Stimulated activated CD8-positive, alpha-beta memory T cell treated with anti-CD3 and anti-CD28 coated beads, Interleukin-12 subunit alpha, Interleukin-12 subunit beta, amount 100 ng/mL, for 4 hours (primary cell): ENCODE results near the gene SYN1.

Source experiments
- DNase-seq: peaks from one replicate; pipeline ENCODE4 v3.0.0-alpha.2; 2020; ENCODE audit warnings: low read depth

SYN1 gene

DNA sequence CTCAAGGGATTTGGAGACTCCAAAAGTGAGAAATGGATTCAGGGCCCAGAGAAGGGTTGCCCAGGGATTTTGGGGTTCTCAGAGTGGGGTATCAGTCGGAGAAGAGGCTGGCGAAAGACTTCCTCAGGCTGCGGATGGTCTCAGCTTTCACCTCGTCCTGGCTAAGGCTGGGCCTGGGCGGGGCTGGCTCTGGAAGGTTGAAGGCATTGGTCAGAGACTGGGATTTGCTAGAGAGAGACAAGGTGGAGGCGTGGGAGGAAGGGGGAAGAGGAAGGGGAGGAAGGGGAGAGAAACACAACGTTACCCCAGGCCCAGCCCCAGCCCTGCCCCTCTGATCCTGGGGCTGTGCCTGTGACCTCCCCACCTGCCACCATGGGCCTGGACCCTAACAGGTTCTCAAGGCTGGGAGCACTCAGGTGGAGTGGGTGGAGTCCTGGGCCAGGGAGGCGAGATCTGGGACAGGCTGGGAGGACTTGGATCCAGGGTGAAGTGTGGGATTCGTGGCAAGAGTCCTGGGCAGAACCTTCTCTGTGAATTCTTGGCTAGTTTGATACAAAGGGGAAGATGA, 46.8 kb downstream of the SYN1 start:
- DNase-seq, result no peak

DNA sequence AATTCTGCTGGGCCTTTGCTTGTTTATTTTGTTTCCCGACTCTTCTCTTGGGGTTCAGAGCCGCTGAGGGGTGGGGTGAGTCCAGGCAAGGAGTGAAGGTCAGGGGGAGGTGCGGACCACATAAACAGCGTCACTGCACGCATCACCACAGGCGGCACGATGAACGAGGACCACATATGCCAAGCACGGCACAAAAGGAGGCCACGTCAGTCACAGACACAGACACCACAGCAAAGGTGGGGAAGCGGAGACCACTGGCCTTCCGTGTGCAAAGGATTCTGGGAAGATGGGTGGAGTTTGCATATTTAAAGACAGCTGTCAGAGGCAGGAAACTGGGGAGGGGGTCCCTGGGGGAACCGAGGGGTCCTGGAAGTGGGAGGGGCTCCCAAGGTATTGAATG, 47.8 kb downstream of the SYN1 start:
- DNase-seq, result no peak

GRCh38 chrX:47571215-47571614, 48.4 kb downstream of the SYN1 start:
- no peak for DNase-seq

DNA sequence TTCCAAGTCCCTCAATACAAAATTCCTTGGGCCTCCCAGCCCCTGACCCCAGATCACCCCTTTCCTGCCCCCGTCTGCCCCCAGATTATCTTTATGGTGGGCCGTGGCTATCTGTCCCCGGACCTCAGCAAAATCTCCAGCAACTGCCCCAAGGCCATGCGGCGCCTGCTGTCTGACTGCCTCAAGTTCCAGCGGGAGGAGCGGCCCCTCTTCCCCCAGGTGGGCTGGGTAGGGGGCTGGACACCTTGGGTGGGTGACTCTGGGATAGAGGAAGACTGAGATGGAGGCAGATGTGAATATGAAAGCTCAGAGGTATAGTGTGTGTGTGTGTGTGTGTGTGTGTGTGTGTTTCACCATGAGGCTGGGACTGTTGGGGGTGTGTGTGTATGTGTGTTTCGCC, 48.9 kb downstream of the SYN1 start:
- DNase-seq, result no peak

DNA sequence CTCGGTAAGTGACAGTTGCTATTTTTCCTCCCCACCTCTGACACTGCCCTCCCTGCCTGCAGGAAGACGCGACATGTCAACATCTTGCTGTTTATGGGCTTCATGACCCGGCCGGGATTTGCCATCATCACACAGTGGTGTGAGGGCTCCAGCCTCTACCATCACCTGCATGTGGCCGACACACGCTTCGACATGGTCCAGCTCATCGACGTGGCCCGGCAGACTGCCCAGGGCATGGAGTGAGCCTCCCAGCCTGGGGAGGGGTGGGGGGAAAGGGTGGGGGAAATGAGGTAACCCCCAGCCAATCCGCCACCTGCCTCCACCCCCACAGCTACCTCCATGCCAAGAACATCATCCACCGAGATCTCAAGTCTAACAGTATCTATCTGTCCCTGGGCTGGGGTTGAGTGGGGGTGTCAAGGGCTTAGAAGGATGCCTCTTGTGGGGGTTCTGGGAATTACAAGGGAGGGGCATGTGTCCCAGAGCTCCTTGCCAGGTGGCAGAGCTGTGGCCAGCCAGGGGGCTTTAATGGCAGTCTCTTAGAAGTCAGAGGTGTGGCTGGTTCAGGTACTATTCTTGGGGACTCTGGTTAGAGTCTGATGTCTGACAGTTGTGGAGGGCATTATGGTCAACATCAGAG, 50.9 kb downstream of the SYN1 start:
- DNase-seq, result no peak

DNA sequence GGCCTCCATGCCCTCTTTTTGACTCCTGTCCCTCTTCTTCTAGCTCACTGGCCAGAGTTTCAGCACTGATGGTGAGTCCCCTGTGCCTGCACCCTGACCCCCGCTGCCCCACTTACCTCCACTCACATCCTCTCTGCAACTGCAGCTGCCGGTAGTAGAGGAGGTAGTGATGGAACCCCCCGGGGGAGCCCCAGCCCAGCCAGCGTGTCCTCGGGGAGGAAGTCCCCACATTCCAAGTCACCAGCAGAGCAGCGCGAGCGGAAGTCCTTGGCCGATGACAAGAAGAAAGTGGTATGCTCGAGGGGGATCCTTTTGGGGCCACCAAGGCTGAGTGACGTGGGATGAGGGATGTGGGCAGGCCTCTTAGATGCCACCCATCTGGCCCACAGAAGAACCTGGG, 52.8 kb downstream of the SYN1 start:
- no peak for DNase-seq

DNA sequence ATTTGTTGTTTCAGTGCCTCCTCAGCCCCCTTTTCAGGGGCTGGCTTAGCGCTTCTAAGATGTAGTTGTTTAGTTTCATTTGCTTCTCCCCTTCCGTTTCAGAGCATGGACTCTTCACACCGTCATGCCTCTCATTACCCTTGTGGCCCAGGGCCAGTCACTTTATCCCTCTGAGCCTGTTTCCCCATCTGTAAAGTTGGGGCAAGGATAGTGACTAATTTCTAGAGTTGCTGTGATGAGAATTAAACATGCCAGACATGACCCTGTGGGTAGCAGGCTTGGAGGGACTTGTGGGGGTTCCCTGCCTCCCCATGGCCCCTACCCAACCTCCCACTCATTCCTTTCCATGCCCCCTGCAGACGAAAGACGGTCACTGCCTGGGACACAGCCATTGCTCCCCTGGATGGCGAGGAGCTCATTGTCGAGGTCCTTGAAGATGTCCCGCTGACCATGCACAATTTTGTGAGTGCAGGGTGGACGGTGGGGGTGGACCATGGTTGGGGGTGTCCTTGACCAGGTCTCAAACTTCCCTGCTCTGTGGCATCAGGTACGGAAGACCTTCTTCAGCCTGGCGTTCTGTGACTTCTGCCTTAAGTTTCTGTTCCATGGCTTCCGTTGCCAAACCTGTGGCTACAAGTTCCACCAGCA, 55.1 kb downstream of the SYN1 start:
- no peak for DNase-seq

GRCh38 chrX:47563801-47564315, 55.8 kb downstream of the SYN1 start:
- no peak for DNase-seq

- no peak for DNase-seq
Observed at GRCh38 chrX:47562615-47563243, 56.9 kb downstream of the SYN1 start.

DNA sequence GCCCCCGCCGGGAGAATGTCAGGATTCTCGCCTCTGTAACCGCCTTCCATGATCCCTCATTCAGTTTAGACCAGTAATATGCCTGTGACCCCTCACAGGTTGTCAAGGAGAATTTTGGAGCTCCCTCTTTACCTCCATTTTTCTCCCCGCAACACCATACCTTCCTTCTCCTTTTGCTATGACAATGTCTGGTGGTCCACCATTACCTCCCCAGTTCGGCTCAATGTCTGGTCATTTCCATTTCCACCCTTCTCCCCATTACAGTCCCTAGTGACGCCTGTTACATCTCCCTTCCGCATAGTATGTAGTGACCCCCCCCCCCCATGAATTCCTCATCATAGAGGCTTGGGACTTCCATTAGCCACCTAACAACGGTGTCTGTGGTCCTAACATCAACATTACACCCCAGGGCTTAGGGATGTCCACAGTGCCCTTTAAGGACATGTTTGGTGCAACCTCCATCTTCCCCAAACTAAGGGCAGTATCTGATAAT, 58.0 kb downstream of the SYN1 start:
- no peak for DNase-seq

DNA sequence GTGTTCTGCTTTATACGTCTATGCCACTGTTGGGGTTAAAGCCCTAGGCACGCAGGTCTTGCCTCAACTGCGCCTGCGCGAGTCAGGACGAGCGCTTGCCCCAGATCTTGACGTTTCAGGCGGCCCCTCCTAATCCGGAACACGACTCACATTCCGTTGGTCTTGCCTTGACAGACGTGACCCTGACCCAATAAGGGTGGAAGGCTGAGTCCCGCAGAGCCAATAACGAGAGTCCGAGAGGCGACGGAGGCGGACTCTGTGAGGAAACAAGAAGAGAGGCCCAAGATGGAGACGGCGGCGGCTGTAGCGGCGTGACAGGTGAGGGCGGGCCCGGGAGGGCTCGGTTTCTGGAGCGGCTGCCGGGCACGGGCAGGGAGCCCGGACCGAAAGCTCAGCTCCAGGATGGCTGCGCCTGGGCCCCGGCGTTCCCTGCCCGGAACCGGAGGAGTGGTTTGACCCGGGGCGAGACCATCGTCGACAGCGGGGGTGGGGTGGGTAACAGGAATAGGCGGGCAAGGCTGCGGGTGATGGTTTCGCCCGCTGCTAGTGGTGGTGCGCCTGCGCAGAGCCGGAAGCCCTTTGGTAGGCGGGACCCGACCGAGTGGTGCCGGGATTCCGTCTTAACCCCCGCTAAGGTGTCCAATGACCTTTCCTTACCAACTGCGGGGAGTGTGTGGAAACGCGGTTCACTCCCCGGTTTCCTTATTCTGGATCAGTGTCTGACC, 58.6 kb downstream of the SYN1 start, which contains the start of gene ARAF:
Gene ARAF (plus strand): TSS at position 272 of the 725 bp plus-strand sequence. CDS start 1,763 bp downstream, outside the sequence.
- DNase-seq, result peak; percentile 83

DNA sequence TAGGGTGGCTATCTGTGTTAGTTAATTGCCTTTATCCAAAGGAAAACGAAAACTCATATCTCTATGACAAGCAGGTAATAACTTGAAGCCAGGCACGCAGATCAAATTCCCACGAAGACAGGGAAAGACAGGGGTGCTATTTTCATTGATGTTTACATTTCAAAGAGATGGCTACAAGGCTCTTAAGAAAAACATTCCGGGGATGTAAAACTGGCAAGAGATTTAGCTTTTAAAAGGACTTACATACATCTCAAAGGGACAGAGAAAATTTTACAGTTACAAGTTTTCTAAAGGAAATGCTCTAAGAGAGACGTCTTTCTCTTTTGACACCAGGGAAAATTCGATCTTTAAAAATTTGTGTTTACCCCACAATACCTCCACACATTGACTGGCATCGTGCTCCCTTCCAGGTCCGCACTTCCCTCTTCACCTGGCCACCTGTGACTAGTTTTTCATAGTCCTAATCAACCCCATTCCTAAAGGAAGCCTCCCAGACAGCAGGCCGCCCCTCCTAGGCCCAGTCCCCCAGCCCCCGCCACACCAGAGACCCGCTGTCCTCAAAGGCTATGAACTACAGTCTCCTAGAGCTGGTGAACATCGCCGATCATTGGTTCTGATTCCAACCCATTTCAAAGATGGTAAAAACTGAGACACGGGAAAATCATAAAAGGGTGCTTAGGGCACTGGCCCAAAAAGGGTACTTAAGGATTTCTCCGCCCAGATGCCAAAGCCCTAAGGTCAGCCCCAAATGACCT, 59.3 kb downstream of the SYN1 start:
- no peak for DNase-seq

- DNase-seq, result no peak
Observed at GRCh38 chrX:47558436-47558835, 61.2 kb downstream of the SYN1 start.

DNA sequence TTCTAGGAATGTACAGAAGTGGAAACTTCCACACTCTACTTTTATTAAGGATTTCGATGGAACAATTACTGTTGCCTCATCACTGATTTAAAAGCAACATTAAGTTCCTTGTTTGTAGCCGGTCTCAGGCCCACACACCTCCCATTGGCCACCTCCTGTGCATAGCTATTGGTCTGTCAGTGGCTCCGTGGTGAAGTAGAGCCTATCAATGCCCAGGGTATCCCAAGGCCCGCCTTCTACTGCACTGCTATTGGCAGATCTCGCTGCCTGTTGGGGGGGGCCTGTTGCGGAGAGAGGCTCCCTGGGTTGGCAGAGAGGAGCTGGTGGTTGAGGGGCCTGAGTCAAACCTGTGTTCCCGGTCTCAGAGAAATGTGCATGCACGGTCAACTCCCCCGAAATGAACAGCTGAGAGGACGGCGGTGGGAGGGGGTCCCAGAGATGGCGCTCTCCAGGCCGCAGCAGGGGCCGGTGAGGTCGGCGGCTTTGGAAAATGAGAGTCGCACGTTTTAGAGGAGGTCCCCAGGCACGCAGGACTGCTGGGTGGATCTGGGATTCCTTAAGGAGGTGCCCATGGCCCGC, 63.5 kb downstream of the SYN1 start:
- DNase-seq, result peak; percentile 63

DNA sequence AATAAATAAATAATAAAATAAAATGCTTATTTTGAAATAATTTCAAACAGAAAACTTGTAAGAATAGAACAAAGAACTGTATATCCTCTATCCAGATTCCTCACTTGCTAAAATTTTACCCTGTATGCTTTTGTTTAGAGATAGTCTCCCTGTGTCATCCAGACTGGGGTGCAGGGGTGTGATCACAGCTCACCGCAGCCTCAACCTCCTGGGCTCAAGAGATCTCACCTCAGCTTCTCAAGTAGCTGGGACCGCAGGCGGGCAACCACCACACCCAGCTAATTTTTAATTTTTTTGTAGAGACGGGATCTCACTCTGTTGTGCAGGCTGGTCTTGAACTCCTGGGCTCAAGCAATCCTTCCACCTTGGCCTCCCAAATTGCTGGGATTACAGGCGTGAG, 76.2 kb downstream of the SYN1 start:
- DNase-seq, result no peak

- no peak for DNase-seq
Observed at GRCh38 chrX:47540754-47541538, 78.7 kb downstream of the SYN1 start.

DNA sequence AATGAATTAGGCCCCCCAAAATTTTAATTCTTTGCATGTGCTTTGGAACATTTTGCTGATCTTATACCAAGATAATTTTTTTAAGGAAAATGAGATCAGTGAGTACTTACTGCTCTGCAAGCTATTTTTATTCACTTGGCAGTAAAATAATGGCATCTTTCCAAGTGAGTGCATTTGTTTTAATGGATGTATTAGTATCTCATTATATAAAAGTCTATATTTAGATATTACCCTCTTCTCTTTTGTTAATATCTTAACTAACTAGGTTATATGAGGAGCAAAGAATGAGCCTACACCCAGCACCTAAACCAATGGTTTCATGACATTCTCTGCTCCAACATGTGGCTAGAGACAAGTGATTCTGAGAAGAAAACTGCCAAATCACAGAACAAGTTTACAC, 79.8 kb downstream of the SYN1 start:
- DNase-seq, result no peak

- DNase-seq, result no peak
Observed at GRCh38 chrX:47530049-47530448, 89.6 kb downstream of the SYN1 start.

- DNase-seq, result no peak
Observed at GRCh38 chrX:47529548-47529947, 90.1 kb downstream of the SYN1 start.

DNA sequence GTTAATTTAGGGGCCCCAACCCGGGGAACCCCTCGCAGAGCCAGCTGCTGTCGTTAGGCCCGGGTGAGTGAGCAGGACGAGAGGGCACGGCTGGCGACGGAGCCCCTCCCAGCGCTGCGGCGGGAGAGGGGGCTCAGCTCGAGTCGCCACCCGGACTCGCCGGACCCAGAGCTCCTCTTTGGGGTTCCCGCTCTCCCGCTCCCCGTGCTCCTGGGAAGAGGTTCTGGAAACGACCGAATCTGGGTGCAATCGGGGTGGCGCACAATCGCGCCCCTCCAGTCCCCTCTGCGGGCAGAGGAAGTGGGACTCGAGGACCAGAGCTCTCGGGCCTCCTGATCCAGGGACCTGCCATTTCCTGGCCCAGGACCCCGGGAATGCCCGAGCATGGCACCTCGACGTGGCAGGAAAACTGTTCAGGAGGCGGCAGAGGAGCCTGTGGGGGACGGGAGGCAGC, 95.9 kb downstream of the SYN1 start:
- no peak for DNase-seq
